Neutrophil (primary cell): ENCODE results near the gene WDR90.

Experiments
- H3K27ac ChIP-seq: fragments of 200-600 bp; sonication (generic); 2 replicates; pipeline ENCODE4 v1.5.1; 2016; ENCODE audit warnings: mild to moderate bottlenecking, moderate library complexity
- H3K27me3 ChIP-seq: fragments of 200-600 bp; sonication (generic); 2 replicates; pipeline ENCODE4 v1.6.0; 2016; ENCODE audit warnings: mild to moderate bottlenecking
- H3K36me3 ChIP-seq: fragments of 200-600 bp; sonication (generic); 2 replicates; pipeline ENCODE4 v1.5.1; 2017
- H3K4me1 ChIP-seq, 2 experiments: fragments of 200-600 bp in 1 of 2; sonication (generic) in 1 of 2; 1 replicate in 1 of 2; 2 replicates in 1 of 2; pipeline versions ENCODE4 v1.5.1 to v1.6.1; 2013 to 2016; ENCODE audit warnings: low read depth in 1 of 2, low read length in 1 of 2, mild to moderate bottlenecking in 1 of 2, moderate library complexity in 1 of 2; ENCODE audit not compliant: control insufficient read depth in 1 of 2, insufficient read depth in 1 of 2
- H3K4me3 ChIP-seq, 2 experiments: fragments of 200-600 bp in 1 of 2; sonication (generic) in 1 of 2; 1 replicate in 1 of 2; 2 replicates in 1 of 2; pipeline ENCODE4 v1.5.1; 2013 to 2016; ENCODE audit warnings: low read depth in 1 of 2, low read length in 1 of 2, mild to moderate bottlenecking in 1 of 2, moderate library complexity in 1 of 2
- H3K9me3 ChIP-seq: fragments of 200-600 bp; sonication (generic); 2 replicates; pipeline ENCODE4 v1.5.1; 2016
- TF ChIP-seq, protein P1 (sequence below): fragments of 200-600 bp; sonication (generic); IDR thresholded peaks from 2 replicates; pipeline ENCODE4 v1.5.1; 2016; ENCODE audit warnings: antibody characterized with exemption

Gene WDR90

GRCh38 chr16:617855-618254 is 31.3 kb upstream of the WDR90 start:
- Histone ChIP-seq H3K9me3 (no peaks in the 10 kb centered on the region), H3K27ac (no peak overlapping the region), H3K4me1 (no peaks in the 10 kb centered on the region), H3K27me3 (no peaks in the 10 kb centered on the region), H3K4me3 (no peak overlapping the region), H3K36me3 (peaks cover 69% of the 10 kb centered on the region)
- TF ChIP-seq, protein P1, sequence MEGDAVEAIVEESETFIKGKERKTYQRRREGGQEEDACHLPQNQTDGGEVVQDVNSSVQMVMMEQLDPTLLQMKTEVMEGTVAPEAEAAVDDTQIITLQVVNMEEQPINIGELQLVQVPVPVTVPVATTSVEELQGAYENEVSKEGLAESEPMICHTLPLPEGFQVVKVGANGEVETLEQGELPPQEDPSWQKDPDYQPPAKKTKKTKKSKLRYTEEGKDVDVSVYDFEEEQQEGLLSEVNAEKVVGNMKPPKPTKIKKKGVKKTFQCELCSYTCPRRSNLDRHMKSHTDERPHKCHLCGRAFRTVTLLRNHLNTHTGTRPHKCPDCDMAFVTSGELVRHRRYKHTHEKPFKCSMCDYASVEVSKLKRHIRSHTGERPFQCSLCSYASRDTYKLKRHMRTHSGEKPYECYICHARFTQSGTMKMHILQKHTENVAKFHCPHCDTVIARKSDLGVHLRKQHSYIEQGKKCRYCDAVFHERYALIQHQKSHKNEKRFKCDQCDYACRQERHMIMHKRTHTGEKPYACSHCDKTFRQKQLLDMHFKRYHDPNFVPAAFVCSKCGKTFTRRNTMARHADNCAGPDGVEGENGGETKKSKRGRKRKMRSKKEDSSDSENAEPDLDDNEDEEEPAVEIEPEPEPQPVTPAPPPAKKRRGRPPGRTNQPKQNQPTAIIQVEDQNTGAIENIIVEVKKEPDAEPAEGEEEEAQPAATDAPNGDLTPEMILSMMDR: no peak

GRCh38 chr16:619476-620100 is 29.6 kb upstream of the WDR90 start:
- Histone ChIP-seq H3K27me3 (no peaks in the 10 kb centered on the region), H3K9me3 (no peaks in the 10 kb centered on the region), H3K27ac (no peak overlapping the region), H3K4me1 (no peaks in the 10 kb centered on the region), H3K4me3 (no peak overlapping the region), H3K36me3 (peaks cover 66% of the 10 kb centered on the region)
- TF ChIP-seq, protein P1: no peak

- H3K27me3 ChIP-seq: no peaks in the 10 kb centered on the region
- peaks cover 72% of the 10 kb centered on the region for H3K36me3 ChIP-seq
- no peaks in the 10 kb centered on the region for H3K9me3 ChIP-seq
- no peaks in the 10 kb centered on the region for H3K4me1 ChIP-seq
- TF ChIP-seq, protein P1: no peak
- H3K27ac ChIP-seq: no peak overlapping the region
- H3K4me3 ChIP-seq: no peak overlapping the region
These were observed 28.3 kb upstream of the WDR90 start for GRCh38 chr16:620700-621525.

DNA sequence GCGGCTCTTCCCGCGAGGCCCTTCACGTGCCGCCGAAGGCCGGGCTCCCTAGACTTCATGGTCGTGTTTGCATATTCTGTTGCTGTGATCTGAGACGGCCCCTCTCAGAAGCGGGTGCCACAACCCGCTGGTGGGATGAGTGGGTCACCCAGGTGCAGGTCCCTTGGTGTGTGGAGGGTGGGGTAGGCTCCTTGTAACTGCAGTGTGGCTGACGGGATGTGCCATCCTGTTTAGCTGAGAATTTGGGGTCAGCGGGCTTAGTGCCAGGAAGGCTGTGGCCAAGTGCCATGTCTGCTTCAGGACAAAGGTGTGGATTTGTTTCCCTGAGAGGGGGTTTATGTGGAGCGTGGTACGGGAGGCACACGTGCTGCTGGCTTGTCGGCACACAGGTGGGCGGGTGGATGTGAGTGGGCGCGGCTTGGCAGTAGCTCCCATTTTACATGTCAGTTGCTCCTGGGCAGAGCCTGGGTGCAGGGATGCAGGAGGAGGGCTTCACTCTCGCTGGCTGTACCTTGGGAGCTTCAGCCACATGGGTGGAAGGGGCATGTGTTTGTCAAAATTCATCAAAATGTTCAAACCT is 27.5 kb upstream of the WDR90 start:
- no peak overlapping the region for H3K4me3 ChIP-seq
- H3K36me3 ChIP-seq: peaks cover 76% of the 10 kb centered on the region
- H3K9me3 ChIP-seq: no peaks in the 10 kb centered on the region
- H3K27me3 ChIP-seq: no peaks in the 10 kb centered on the region
- H3K4me1 ChIP-seq: no peaks in the 10 kb centered on the region
- TF ChIP-seq, protein P1: no peak
- no peak overlapping the region for H3K27ac ChIP-seq

- Histone ChIP-seq H3K9me3 (no peaks in the 10 kb centered on the region), H3K4me1 (no peaks in the 10 kb centered on the region), H3K27me3 (no peaks in the 10 kb centered on the region), H3K27ac (no peak overlapping the region), H3K4me3 (no peak overlapping the region), H3K36me3 (peaks cover 76% of the 10 kb centered on the region)
- TF ChIP-seq, protein P1: no peak
These were observed 26.3 kb upstream of the WDR90 start for GRCh38 chr16:622920-623280.
